HCT116 (cell line): ENCODE data around the gene CDC14A.

Experiments used
- EZH2 ChIP-seq: fragments of 200-600 bp; sonication (generic); IDR thresholded peaks from 2 replicates; pipeline ENCODE4 v1.6.1; 2017; ENCODE audit warnings: antibody characterized with exemption, mixed run types
- EZH2phosphoT487 ChIP-seq: fragments of 200-600 bp; IDR thresholded peaks from 2 replicates; pipeline ENCODE4 v1.6.1; 2018; ENCODE audit warnings: antibody characterized with exemption, borderline replicate concordance
- FOSL1 ChIP-seq: IDR thresholded peaks from 2 replicates; pipeline ENCODE4 v1.6.1; 2012; ENCODE audit warnings: low read depth
- POLR2A ChIP-seq: IDR thresholded peaks from 2 replicates; pipeline ENCODE4 v1.7.0; 2011; ENCODE audit warnings: borderline replicate concordance; ENCODE audit not compliant: insufficient read depth, insufficient read length; ENCODE audit errors: extremely low read depth
- POLR2AphosphoS5 ChIP-seq: IDR thresholded peaks from 2 replicates; pipeline ENCODE4 v1.6.1; 2011; ENCODE audit warnings: mild to moderate bottlenecking, low read depth, low read length, moderate library complexity
- RAD21 ChIP-seq: IDR thresholded peaks from 2 replicates; pipeline ENCODE4 v1.6.1; 2012; ENCODE audit warnings: low read depth, mild to moderate bottlenecking
- SIN3A ChIP-seq: IDR thresholded peaks from 2 replicates; pipeline ENCODE4 v1.6.1; 2012; ENCODE audit warnings: low read depth
- SP1 ChIP-seq: IDR thresholded peaks from 2 replicates; pipeline ENCODE4 v1.6.1; 2012; ENCODE audit warnings: low read depth
- YY1 ChIP-seq: IDR thresholded peaks from 2 replicates; pipeline ENCODE4 v1.6.1; 2011; ENCODE audit warnings: low read length, low read depth, moderate library complexity, mild to moderate bottlenecking; ENCODE audit not compliant: insufficient replicate concordance; ENCODE audit errors: extremely low read depth
- ZFX ChIP-seq: fragments of 450-650 bp; IDR thresholded peaks from 2 replicates; pipeline ENCODE4 v1.6.1; 2017
- ZNF274 ChIP-seq: fragments of 200-500 bp; sonication (Bioruptor generic); IDR thresholded peaks from 2 replicates; pipeline ENCODE4 v1.6.1; 2014; ENCODE audit warnings: mild to moderate bottlenecking, low read depth, low read length, inconsistent platforms
- TF ChIP-seq, protein P1 (sequence below), 3 experiments: fragments of 200-600 bp in 1 of 3; sonication (generic) in 1 of 3; IDR thresholded peaks in 2 of 3; conservative IDR thresholded peaks in 1 of 3; 2 replicates each; pipeline ENCODE4 v1.5.1; 2012 to 2017; ENCODE audit warnings: low read depth in 2 of 3, low read length in 2 of 3, antibody characterized with exemption in 1 of 3, borderline replicate concordance in 1 of 3, control low read depth in 1 of 3, mild to moderate bottlenecking in 1 of 3, mixed read lengths in 1 of 3, mixed run types in 1 of 3, moderate library complexity in 1 of 3; ENCODE audit not compliant: insufficient read depth in 1 of 3
- TF ChIP-seq, protein P2 (sequence below): IDR thresholded peaks from 2 replicates; pipeline ENCODE4 v1.6.1; 2012

DNA sequence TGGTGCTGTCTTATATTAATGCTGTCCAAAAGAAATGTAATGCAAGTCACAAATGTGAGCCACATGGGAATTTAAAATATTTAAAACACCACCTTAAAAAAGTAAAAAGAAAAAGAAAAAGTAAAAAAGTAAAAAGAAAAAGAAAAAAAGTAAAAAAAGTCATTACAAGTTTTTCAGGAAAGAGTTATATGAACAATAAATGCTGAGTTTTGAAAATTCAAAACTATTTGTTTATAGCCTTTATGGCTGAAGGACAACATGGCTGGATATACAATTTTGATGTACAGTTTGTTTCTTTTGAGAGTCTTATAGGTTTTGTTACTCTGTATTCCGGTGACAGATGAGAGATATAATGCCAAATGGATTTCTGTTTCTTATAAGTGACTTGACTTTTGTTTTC, 214.8 kb downstream of the CDC14A start:
- TF ChIP-seq, protein P1, sequence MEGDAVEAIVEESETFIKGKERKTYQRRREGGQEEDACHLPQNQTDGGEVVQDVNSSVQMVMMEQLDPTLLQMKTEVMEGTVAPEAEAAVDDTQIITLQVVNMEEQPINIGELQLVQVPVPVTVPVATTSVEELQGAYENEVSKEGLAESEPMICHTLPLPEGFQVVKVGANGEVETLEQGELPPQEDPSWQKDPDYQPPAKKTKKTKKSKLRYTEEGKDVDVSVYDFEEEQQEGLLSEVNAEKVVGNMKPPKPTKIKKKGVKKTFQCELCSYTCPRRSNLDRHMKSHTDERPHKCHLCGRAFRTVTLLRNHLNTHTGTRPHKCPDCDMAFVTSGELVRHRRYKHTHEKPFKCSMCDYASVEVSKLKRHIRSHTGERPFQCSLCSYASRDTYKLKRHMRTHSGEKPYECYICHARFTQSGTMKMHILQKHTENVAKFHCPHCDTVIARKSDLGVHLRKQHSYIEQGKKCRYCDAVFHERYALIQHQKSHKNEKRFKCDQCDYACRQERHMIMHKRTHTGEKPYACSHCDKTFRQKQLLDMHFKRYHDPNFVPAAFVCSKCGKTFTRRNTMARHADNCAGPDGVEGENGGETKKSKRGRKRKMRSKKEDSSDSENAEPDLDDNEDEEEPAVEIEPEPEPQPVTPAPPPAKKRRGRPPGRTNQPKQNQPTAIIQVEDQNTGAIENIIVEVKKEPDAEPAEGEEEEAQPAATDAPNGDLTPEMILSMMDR (IDR thresholded peaks at IDR 0.05 in 2 of 3, conservative IDR thresholded peaks at IDR 0.05 in 1 of 3; ENCODE audit: borderline replicate concordance in 1 of 3, insufficient read depth in 1 of 3, low read depth in 2 of 3, low read length in 2 of 3): no peak
- TF ChIP-seq ZNF274: no peak
- TF ChIP-seq POLR2A: no peak
- no peak for TF ChIP-seq POLR2AphosphoS5
- no peak for TF ChIP-seq EZH2phosphoT487
- no peak for TF ChIP-seq SIN3A
- TF ChIP-seq EZH2: no peak
- TF ChIP-seq, protein P2, sequence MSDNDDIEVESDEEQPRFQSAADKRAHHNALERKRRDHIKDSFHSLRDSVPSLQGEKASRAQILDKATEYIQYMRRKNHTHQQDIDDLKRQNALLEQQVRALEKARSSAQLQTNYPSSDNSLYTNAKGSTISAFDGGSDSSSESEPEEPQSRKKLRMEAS: no peak
- TF ChIP-seq FOSL1: no peak
- no peak for TF ChIP-seq RAD21
- no peak for TF ChIP-seq SP1
- no peak for TF ChIP-seq YY1
- no peak for TF ChIP-seq ZFX
